GM18498 (cell line): ENCODE data around the gene PCSK4.
"Not testable (repeated sequence)": the region's sequence is repeated elsewhere in the genome, so short reads cannot be mapped to it uniquely, and the experiment has no call there.

Experiments used
- ATAC-seq: cut with Tn5 transposase; IDR thresholded peaks from one replicate; pipeline ENCODE4 v1.9.1; 2021; ENCODE audit warnings: mild to moderate bottlenecking, moderate library complexity; ENCODE audit not compliant: unreplicated experiment

PCSK4 gene

DNA sequence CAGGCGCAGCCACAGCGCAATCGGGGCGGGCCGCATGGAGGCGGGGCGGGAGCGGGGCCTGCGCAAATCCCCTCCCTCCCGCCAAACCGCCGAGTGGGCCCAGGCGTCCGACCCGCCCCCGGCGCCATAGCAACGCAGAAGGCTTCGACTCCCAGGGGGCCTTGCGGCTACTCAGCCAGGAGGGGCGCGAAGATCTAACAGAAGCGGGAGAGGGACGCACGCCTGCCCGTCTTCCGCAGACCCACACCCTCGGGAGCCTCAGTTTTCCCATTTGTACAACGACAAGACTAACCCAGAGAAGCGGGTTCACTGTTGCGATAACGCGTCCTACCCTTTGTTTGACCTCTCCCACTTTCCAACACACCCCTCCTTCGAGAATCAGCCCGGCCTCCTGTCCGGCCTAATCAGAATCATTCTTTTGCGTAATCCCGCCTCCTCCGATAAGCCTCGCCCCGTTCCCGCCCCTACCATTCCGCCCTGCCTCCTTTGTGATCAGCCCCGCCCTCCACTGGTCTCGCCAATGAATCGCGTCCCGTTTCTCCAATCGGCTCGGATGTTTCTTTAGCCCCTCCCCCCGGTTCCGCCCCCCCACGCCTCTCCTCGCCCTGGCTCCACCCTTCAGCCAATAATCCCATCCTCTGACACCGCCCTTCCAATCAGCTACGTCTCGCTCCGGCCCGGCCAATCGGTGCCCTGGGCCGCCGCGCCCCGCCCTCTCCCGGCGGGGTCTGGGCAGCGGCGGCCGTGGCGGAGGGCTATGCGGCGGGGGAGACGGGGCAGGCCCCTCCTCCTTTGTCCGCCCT is at the start of gene PCSK4:
Gene PCSK4 (minus strand): TSS at position 40 of the 803 bp plus-strand sequence. CDS start 4 bp downstream, at position 36.
- ATAC-seq = peak; percentile 83

DNA sequence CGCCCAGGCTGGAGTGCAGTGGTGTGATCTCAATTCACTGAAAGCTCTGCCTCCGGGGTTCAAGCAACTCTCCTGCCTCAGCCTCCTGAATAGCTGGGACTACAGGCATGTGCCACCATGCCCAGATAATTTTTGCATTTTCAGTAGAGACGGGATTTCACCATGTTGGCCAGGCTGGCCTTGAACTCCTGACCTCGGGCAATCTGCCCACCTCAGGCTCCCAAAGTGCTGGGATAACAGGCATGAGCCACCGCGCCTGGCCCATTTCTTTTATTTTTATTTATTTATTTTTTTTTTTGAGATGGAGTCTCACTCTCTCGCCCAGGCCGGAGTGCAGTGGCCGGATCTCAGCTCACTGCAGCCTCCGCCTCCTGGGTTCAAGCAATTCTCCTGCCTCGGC is 49.6 kb upstream of the PCSK4 start:
- not testable (repeated sequence) for ATAC-seq

DNA sequence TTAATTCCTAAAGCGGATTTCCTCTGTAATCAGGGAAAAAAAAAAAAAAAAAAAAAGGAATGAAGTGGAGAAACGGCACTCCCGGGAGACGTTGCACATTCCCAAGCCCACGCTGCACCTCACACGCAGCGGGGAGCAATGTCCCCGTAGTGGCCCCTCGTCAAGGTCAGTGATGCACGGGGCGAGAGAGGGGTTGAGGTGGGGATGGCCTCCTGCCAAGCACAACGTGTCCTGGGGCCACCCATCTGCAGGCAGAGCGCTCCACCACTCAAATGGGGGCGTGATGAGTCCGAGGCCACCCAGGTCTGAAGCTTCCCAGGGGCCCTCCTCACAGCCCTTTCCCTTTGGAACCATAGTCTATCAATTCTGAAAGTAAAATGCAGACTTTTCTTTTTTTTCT is 48.8 kb upstream of the PCSK4 start:
- no peak for ATAC-seq

DNA sequence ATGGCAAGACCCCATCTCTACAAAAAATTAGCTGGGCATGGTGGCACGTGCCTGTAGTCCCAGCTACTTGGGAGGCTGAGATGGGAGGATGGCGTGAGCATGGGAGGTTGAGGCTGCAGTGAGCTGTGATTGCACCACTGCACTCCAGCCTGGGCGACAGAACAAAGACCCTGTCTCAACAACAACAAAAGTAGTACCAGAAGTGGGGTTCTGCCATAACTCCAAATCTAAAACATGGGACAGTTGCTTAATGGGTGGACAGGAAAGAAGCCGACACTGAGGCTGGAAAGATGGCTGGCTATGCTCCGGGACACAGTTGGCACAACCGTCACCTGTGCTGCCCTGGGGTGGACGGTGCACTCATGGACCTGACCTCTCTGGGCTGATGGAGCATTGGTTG is 45.5 kb upstream of the PCSK4 start:
- ATAC-seq = not testable (repeated sequence)

DNA sequence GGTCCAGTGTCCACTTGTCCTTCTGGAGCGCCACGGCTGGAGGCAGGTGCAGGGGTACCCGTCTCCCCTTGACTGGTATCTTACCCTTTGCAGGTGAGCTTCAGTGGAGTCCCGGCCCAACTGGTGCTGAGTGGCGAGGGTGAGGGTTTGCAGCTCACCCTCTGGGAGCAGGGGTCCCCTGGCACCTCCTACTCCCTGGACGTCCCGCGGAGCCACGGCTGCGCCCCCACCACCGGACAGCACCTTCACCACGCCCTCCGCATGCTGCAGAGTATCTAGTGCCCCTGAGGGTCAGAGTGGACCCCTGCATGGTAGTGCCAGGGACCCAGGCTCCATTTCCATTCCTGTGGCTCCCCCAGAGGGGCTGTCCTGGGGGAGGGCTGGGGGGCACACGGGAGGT is 44.8 kb upstream of the PCSK4 start:
- no peak for ATAC-seq

DNA sequence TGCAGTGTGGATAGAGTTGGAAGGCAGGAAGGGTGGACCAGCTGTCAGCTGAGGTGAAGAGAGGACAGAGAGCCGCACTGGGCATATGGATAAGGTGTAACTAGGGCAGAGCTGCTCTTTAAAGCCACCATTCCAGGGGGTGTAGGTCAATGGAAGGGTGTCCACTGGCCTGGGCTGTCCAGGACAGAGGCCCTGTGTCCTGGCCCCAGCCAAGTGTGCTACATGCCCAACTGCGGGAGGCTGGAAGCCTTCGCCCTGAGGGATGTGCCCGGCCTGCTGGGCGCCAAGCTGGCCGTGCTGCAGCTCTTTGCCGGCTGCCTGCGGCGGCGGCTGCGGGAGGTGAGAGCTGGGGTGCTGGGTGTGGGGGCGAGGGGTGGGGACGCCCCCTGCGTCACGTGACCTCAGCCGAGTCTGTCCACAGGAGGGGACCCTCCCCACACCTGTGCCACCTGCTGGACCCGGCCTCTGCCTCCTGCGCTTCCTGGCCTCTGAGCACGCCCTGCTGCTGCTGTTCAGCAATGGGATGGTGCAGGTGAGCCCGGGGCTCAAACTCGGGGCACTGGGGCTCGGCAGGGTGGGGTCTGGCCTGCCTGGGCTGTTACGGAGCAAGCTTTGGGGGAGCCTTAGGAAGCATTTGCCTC is 43.5 kb upstream of the PCSK4 start:
- no peak for ATAC-seq

DNA sequence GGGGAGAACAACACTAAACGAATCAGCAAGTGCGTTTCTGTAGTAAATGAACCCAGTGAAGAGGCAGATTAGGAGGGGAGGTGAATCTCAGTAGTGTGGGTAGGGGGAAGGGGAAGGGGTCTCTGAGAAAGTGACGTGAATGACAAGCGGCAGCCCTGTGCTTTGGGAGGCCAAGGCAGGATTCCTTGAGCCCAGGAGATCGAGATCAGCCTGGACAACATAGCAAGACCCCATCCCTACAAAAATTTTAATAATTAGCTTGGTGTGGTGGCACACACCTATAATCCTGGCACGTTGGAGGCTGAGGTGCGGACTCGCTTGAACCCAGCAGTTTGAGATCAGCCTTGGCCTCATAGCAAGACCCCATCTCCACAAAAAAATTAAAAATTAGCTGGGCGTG is 41.9 kb upstream of the PCSK4 start:
- no peak for ATAC-seq

DNA sequence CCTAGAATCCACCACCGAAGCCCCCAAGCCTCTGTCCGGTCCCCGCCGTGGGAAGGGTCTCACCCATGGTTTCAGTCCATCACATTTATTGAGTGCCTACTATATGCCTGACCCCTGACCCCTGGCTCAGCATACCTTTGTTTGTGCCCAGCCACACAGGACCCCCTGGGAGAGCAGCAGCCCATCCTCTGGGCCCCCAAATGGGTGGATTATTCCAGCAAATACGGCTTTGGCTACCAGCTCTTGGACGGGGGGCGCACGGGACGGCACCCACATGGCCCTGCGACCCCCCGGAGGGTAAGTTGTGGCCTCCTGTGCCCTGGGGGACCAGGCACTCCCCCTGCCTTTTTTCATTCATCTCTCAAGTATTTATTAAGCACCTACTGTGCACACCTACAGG is 41.4 kb upstream of the PCSK4 start:
- ATAC-seq = no peak

DNA sequence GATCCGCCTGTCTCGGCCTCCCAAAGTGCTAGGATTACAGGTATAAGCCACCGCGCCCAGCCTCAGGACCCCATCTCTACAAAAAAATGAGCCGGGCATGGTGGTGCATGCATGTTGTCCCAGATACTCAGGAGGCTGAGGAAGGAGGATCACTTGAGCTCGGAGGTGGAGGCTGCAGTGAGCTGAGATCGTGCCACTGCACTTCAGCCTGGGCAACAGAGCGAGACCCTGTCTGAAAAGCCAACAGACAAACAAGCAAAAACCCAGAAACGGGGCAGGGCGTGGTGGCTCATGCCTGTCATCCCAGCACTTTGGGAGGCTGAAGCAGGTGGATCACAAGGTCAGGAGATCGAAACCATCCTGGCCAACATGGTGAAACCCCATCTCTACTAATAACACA is 40.7 kb upstream of the PCSK4 start:
- ATAC-seq = not testable (repeated sequence)

DNA sequence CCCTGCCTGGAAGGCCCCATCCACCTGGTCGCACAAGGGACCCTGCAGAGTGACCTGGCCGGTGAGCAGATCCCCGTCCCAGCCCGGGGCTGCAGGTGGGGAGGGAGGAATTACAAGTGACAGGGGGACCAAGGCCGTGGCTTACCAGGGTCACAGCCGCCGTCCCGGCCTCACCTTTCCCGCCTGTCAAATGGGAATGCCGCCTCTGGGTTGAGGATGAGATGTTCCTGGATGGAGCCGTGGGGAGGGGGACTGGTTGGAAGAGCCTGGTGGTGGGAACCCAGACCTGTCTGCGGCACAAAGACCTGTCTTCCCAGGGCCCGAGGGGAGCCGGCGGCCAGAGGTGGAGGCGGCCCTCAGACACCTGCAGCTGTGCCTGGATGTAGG is 39.3 kb upstream of the PCSK4 start:
- no peak for ATAC-seq

DNA sequence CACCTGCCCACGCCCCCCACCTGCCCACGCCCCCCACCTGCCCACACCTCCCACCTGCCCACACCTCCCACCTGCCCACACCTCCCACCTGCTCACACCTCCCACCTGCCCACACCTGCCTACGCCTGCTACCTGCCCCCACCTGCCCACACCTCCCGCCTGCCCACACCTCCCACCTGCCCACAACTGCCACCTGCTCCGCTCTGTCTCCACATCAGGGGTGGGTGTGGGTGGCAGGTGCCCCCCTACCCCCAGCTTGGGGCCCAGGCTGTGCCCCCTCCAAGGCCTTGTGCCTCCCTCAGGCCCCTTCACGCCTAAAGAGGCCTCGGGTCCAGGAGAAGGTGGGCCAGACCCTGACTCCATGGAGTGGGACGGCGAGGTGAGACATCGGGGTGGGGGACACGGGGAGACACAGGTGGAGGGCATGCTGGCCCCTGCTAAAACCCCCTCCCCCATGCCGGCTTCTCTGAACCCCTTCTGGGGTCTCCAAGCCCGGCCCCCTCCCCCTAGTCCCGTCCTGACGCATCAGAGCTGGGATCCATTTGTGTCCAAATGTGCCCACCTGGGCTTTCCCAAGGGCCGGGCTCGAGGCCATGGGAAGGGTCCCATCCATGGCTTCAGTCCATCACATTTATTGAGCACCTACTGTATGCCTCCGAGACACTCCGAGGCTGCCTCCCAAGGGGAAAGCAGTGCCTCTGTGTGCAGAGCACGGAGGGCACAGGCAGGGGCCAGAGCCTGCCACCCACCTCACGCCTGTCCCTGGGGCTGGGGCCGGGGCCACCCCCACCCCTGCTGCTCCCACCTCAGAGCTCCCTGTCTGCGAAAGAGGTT is 38.7 kb upstream of the PCSK4 start:
- no peak for ATAC-seq

DNA sequence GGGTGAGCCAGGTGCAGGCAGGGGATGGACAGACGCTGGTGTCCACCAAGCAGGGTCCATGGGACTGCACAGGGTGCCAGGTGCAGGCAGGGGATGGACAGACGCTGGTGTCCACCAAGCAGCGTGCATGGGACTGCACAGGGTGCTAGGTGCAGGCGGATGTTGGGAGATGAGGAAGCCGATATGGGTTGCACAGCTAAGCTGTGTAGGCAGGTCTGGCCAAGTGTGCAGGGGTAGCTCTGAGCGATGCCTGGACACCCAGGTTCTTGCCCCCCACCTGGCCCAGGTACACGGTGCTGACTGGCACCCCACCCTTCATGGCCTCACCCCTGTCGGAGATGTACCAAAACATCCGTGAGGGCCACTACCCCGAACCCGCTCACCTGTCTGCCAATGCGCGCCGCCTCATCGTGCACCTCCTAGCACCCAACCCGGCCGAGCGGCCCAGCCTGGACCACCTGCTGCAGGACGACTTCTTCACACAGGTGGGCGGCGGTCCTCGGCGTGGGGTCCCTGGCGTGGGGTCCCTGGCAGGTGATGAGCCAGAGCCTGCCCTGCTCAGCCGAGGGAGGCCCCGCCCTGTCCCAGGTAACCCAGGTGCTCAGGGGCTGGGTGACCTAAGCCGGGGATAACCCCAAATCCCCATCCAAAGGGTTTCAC is 37.6 kb upstream of the PCSK4 start:
- ATAC-seq = no peak

DNA sequence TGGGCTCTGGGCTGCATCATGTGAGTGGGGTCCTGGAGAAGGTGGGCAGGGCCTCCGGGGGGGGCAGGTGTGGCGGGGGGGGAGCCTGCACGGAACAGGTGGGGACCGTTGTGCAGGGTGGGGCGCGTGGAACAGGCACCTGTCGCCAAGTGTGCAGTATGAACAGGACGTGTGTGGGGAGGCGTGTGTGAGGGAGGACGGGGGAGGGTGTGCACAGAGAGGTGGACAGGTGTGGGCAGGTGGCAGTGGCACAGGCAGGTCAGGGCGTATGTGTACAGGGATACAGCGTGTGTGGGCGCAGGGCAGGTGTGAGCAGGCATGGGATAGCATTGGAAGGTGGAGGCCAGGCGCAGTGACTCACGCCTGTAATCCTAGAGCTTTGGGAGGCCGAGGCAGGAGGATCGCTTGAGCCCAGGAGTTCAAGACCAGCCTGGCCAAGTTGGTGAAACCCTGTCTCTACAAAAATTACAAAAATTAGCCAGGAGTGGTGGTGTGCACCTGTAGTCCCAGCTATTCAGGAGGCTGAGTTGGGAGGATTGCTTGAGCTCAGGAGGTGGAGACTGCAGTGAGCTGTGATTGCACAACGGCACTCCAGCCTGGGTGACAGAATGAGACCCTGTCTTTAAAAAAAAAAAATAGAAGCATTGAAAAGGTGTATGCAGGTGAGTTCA is 37.0 kb upstream of the PCSK4 start:
- ATAC-seq = no peak

DNA sequence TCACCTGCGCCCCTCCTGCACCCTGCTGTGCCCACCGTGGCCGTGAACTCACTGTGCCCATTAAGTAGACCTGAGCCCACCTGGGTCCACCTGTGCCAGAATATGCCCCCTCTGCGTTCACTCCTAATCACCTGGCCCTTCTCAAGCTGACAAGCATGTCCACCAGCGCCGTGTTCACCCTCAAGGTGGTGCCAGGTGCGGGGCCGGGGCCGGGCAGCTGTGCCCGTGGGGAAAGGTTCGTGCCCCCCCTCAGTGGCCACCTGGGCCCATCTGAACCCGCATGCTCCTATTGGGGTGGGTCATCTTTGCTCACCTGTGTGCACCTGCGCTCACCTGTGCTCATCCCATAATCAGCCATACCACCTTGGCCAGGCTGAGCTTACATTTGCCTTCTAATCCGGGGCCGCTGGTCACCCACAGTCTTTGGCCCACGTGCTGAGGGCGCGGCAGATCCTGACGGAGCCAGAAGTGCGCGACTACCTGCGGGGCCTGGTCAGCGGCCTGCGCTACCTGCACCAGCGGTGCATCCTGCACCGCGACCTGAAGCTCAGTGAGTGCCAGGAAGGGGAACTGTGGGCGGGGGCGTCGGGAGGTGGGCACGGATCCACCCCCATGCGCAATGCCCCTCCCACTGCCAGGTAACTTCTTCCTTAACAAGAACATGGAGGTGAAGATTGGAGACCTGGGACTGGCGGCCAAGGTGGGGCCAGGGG is 36.1 kb upstream of the PCSK4 start:
- ATAC-seq = no peak

DNA sequence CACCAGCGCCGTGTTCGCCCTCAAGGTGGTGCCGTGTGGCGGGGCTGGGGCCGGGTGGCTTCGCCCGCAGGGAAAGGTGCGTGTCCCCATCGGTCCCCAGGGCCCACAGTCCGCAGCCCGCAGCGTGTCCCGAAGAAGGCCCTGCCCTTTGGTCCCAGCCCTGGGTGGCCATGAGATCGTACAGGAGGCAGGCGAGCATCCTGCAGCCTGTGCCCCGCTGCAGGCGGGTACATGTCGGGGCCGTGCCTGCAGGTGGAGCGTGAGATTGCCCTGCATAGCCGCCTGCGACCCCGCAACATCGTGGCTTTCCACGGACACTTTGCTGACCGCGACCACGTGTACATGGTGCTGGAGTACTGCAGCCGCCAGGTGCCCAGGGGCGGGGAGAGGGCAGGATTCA is 35.2 kb upstream of the PCSK4 start:
- no peak for ATAC-seq

DNA sequence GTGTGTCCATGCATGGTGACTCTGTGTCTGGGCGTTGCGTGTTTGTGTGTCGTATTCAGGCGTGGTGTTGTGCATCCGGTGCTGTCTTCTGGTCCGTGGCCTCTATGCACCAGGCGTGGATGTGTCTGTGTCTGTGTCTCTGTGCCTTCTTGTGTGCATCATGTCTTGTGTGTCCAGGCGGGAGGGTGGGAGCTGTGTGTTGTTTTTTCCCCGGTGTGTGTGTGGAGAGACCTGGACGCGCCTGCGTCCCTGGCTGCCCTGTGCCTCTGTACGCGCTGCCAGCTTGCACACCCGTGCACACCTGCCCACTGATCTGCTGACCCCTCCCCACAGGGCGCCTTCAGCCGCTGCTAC is 34.8 kb upstream of the PCSK4 start:
- no peak for ATAC-seq

DNA sequence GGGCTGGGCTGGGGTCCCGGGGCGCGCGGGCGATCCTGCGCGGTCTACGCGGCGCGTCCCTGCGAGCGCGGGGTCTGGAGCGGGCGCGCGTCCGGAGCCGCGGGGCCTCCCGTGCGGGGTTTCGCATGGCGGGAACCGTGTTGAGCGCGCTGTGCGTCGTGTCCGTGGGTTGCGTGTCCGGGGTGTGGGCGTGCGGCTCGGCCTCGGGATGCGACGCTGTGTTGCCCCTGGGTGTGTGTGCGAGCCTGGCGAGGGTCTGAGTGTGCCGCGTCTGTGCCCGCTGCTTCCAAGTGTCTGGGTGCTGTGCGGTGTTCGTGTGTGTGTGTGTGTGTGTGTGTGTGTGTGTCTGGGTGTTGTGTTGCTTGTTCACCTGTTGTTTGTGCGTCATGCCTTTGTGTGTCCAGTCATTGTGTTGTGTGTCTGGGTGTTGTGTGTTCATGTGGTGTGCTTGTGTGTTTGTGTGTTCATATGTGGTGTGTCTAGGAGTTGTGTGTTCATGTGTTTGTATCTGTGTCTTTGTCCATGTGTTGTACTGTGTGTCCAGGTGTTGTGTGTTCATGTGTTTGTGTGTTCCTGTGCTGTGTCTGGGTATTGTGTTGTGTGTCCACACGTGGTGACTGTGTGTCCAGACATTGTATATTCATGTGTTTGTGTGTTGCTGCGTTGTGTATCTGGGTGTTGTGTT is 34.3 kb upstream of the PCSK4 start:
- ATAC-seq = no peak

DNA sequence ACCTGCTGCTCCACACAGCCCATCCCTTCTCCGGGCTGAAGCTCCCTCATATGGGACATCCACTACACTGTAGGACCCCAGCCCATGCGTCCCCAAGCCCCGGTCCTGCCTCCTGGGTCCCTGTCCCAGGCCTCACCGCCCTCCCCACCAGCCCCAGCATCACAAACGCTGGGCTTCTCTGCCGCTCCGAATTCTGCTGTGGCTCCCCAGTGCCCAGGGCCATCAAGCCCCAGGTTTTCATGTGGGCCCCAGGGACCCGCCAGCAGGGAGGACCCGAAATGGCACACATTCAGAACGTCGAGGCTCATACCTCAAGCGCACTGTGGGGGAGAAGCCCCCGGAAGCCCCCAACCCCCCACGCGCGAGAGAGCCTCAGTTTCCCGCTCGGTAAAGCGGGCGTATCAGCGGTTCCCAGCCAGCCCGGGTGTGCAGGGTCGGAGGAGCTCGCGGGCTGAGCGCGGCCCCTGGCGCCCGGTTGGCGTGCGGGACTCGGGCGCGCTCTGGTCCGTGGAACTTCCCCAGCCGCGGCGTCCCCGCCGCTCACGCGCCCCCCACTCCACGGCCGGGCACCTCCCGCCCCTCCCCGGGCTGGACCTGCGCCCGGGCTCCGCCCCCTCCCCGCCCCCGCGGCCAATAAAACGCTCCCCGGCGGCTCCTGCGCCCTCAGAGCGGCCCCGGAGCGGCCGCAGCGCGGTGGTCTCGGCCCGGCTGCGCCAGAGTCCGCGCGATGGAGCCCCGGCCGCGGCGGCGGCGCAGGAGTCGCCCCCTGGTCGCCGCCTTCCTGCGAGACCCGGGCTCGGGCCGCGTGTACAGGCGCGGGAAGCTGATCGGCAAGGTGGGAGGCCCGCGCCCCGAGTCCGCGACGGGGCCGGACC is 33.5 kb upstream of the PCSK4 start, which contains the start of gene PLK5:
Gene PLK5 (plus strand): TSS at position 666 of the 875 bp plus-strand sequence. CDS start 2,920 bp downstream, outside the sequence.
- ATAC-seq = no peak
